Astrocyte (in vitro differentiated cells and primary cell): ENCODE measurements around the gene TSSK6. TPM values are rescaled to one million over a fixed set of nuclear protein-coding genes. Genes with fewer than 3 reads are reported as not detected.

Experiments used
- DNase-seq: peaks from one replicate; pipeline ENCODE4 v3.0.0-alpha.2; 2010; ENCODE audit warnings: low read depth
- FAIRE-seq: peaks from 2 replicates; lab custom pipeline; 2011; peaks lifted over from hg19 to GRCh38; lab: Jason Lieb, UNC
- H2AFZ ChIP-seq: 2 replicates; pipeline ENCODE4 v1.6.0; 2012; ENCODE audit warnings: low read depth, low read length, inconsistent platforms
- H3K27ac ChIP-seq: 2 replicates; pipeline ENCODE4 v1.5.1; 2011; ENCODE audit warnings: low read depth, low read length, inconsistent platforms
- H3K27me3 ChIP-seq: 2 replicates; pipeline ENCODE4 v1.6.0; 2011; ENCODE audit warnings: low read length, inconsistent platforms; ENCODE audit not compliant: insufficient read depth
- H3K36me3 ChIP-seq: 2 replicates; pipeline ENCODE4 v1.5.1; 2011; ENCODE audit warnings: low read length, inconsistent platforms; ENCODE audit not compliant: insufficient read depth
- H3K4me1 ChIP-seq: 2 replicates; pipeline ENCODE4 v1.5.1; 2011; ENCODE audit warnings: low read length, inconsistent platforms; ENCODE audit not compliant: insufficient read depth
- H3K4me2 ChIP-seq: 2 replicates; pipeline ENCODE4 v1.6.0; 2012; ENCODE audit warnings: low read length, inconsistent platforms
- H3K4me3 ChIP-seq: 2 replicates; pipeline ENCODE4 v1.5.1; 2011; ENCODE audit warnings: low read depth, mild to moderate bottlenecking, low read length, inconsistent platforms; ENCODE audit not compliant: insufficient read depth
- H3K79me2 ChIP-seq: 2 replicates; pipeline ENCODE4 v1.6.0; 2012; ENCODE audit warnings: mild to moderate bottlenecking, low read length, inconsistent platforms; ENCODE audit not compliant: insufficient read depth
- H3K9ac ChIP-seq: 2 replicates; pipeline ENCODE4 v1.6.0; 2012; ENCODE audit warnings: mild to moderate bottlenecking, low read length, inconsistent platforms
- H3K9me3 ChIP-seq: 2 replicates; pipeline ENCODE4 v1.5.1; 2012; ENCODE audit warnings: low read depth, mild to moderate bottlenecking, low read length, inconsistent platforms; ENCODE audit not compliant: insufficient read depth
- H4K20me1 ChIP-seq: 2 replicates; pipeline ENCODE4 v1.6.0; 2012; ENCODE audit warnings: low read length, inconsistent platforms; ENCODE audit not compliant: insufficient read depth
- H3K27ac Mint-ChIP-seq: one replicate; pipeline ENCODE4 v1.8.0; 2021; ENCODE audit warnings: mild to moderate bottlenecking, mixed read lengths; ENCODE audit not compliant: unreplicated experiment
- H3K27me3 Mint-ChIP-seq: one replicate; pipeline ENCODE4 v1.8.0; 2021; ENCODE audit warnings: low read depth, mixed read lengths; ENCODE audit not compliant: unreplicated experiment
- H3K36me3 Mint-ChIP-seq: one replicate; pipeline ENCODE4 v1.8.0; 2021; ENCODE audit warnings: low read depth, mixed read lengths; ENCODE audit not compliant: unreplicated experiment
- H3K4me1 Mint-ChIP-seq: one replicate; pipeline ENCODE4 v1.8.0; 2021; ENCODE audit warnings: low read depth, mixed read lengths; ENCODE audit not compliant: unreplicated experiment
- H3K4me3 Mint-ChIP-seq: one replicate; pipeline ENCODE4 v1.8.0; 2021; ENCODE audit warnings: mild to moderate bottlenecking, moderate library complexity, mixed read lengths; ENCODE audit not compliant: unreplicated experiment
- H3K9me3 Mint-ChIP-seq: one replicate; pipeline ENCODE4 v1.8.0; 2021; ENCODE audit warnings: mild to moderate bottlenecking, mixed read lengths; ENCODE audit not compliant: unreplicated experiment
- CTCF ChIP-seq: IDR thresholded peaks from 2 replicates; pipeline ENCODE4 v1.5.1; 2011; ENCODE audit warnings: low read depth, mild to moderate bottlenecking, inconsistent platforms, low read length, moderate library complexity; ENCODE audit not compliant: insufficient read depth
- EZH2 ChIP-seq: IDR thresholded peaks from 2 replicates; pipeline ENCODE4 v1.6.1; 2012; ENCODE audit warnings: mild to moderate bottlenecking, low read length, inconsistent platforms; ENCODE audit not compliant: insufficient read depth
- total RNA-seq: library from RNA; stranded (reverse); gene quantifications from 2 replicates; pipeline ENCODE4 v1.2.1, GENCODE V29; 2021

TSSK6 gene
- total RNA-seq, 1 donor from 2014 or later = 1.8 TPM

GRCh38 chr19:19543101-19543500 is 27.8 kb upstream of the TSSK6 start:
- H3K4me1 ChIP-seq = peaks cover 5% of the 10 kb centered on the region
- no peak overlapping the region for H3K4me3 ChIP-seq
- Mint-ChIP-seq H3K9me3 (peaks cover 2% of the 10 kb centered on the region), H3K27me3 (peaks cover 17% of the 10 kb centered on the region), H3K36me3 (peaks cover 10% of the 10 kb centered on the region), H3K27ac (no peak overlapping the region), H3K4me1 (peaks cover 5% of the 10 kb centered on the region), H3K4me3 (no peak overlapping the region)
- no peaks in the 10 kb centered on the region for H3K36me3 ChIP-seq
- H3K27me3 ChIP-seq = peaks cover 22% of the 10 kb centered on the region
- DNase-seq = no peak
- no peak overlapping the region for H3K27ac ChIP-seq
- no peaks in the 10 kb centered on the region for H3K79me2 ChIP-seq
- TF ChIP-seq EZH2 (no peak), CTCF (no peak)
- H4K20me1 ChIP-seq = no peaks in the 10 kb centered on the region
- no peak for FAIRE-seq
- H3K9ac ChIP-seq = no peak overlapping the region
- H3K9me3 ChIP-seq = no peaks in the 10 kb centered on the region
- H3K4me2 ChIP-seq = no peak overlapping the region
- no peak overlapping the region for H2AFZ ChIP-seq

- Histone ChIP-seq H2AFZ (no peak overlapping the region), H3K36me3 (no peaks in the 10 kb centered on the region), H3K27ac (no peak overlapping the region), H4K20me1 (no peaks in the 10 kb centered on the region), H3K79me2 (no peaks in the 10 kb centered on the region), H3K9ac (no peak overlapping the region), H3K9me3 (no peaks in the 10 kb centered on the region), H3K4me1 (peaks cover 4% of the 10 kb centered on the region), H3K4me3 (no peak overlapping the region), H3K27me3 (peaks cover 25% of the 10 kb centered on the region), H3K4me2 (no peak overlapping the region)
- H3K27me3 Mint-ChIP-seq = peaks cover 17% of the 10 kb centered on the region
- peaks cover 7% of the 10 kb centered on the region for H3K4me1 Mint-ChIP-seq
- peaks cover 2% of the 10 kb centered on the region for H3K9me3 Mint-ChIP-seq
- DNase-seq (no peak), FAIRE-seq (no peak)
- no peak overlapping the region for H3K4me3 Mint-ChIP-seq
- peaks cover 10% of the 10 kb centered on the region for H3K36me3 Mint-ChIP-seq
- TF ChIP-seq CTCF (no peak), EZH2 (no peak)
- no peak overlapping the region for H3K27ac Mint-ChIP-seq
These were observed 27.2 kb upstream of the TSSK6 start for GRCh38 chr19:19542507-19542906.

- no peak overlapping the region for H2AFZ ChIP-seq
- H3K36me3 ChIP-seq = no peaks in the 10 kb centered on the region
- H3K27ac ChIP-seq = no peak overlapping the region
- H3K4me2 ChIP-seq = no peak overlapping the region
- H3K36me3 Mint-ChIP-seq = peaks cover 10% of the 10 kb centered on the region
- no peak overlapping the region for H3K4me3 Mint-ChIP-seq
- no peak overlapping the region for H3K4me3 ChIP-seq
- peaks cover 17% of the 10 kb centered on the region for H3K27me3 Mint-ChIP-seq
- H4K20me1 ChIP-seq = no peaks in the 10 kb centered on the region
- no peaks in the 10 kb centered on the region for H3K9me3 ChIP-seq
- H3K9ac ChIP-seq = no peak overlapping the region
- H3K27ac Mint-ChIP-seq = no peak overlapping the region
- peaks cover 2% of the 10 kb centered on the region for H3K9me3 Mint-ChIP-seq
- no peaks in the 10 kb centered on the region for H3K79me2 ChIP-seq
- TF ChIP-seq CTCF = no peak
- no peak for TF ChIP-seq EZH2
- DNase-seq (no peak), FAIRE-seq (no peak)
- peaks cover 7% of the 10 kb centered on the region for H3K4me1 Mint-ChIP-seq
- H3K4me1 ChIP-seq = peaks cover 4% of the 10 kb centered on the region
- H3K27me3 ChIP-seq = peaks cover 22% of the 10 kb centered on the region
These were observed 26.3 kb upstream of the TSSK6 start for GRCh38 chr19:19541616-19542015.
